H7 (cell line): Measurements from ENCODE around the gene ABCC6. TPM values are rescaled to one million over a fixed set of nuclear protein-coding genes. Genes with fewer than 3 reads are reported as not detected.
A peak's percentile ranks its signal among the peaks of the same experiment; 100 is the strongest.

ENCODE experiments used
- DNase-seq: peaks from one replicate; pipeline ENCODE4 v3.0.0; 2012
- H3K27me3 ChIP-seq: 2 replicates; pipeline ENCODE4 v1.6.0; 2011; ENCODE audit warnings: mild to moderate bottlenecking, low read length; ENCODE audit not compliant: control insufficient read depth, insufficient read depth
- H3K36me3 ChIP-seq: replicated peaks from 2 replicates; pipeline ENCODE4 v1.5.1; 2011; ENCODE audit warnings: low read length; ENCODE audit not compliant: control insufficient read depth, insufficient read depth
- H3K4me3 ChIP-seq: 2 replicates; pipeline ENCODE4 v1.5.1; 2011; ENCODE audit warnings: low read depth, mild to moderate bottlenecking, control low read depth, low read length, moderate library complexity; ENCODE audit not compliant: insufficient read depth
- total RNA-seq: library from RNA; depleted of rRNA; stranded (reverse); fragments of >200 nt; shearing (Covaris generic); gene quantifications from 2 replicates; pipeline ENCODE4 v1.2.3, GENCODE V29; 2014

Gene ABCC6
- total RNA-seq, 1 experiment from 2014 or later: 1.5 TPM

DNA sequence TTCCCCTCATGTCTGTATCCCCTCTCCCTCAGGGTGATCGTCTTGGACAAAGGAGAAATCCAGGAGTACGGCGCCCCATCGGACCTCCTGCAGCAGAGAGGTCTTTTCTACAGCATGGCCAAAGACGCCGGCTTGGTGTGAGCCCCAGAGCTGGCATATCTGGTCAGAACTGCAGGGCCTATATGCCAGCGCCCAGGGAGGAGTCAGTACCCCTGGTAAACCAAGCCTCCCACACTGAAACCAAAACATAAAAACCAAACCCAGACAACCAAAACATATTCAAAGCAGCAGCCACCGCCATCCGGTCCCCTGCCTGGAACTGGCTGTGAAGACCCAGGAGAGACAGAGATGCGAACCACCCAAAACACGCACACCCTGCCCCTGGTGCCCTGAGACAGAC is 82.2 kb downstream of the ABCC6 start:
- peaks cover 34% of the 10 kb centered on the region for H3K36me3 ChIP-seq
- H3K27me3 ChIP-seq: no peaks in the 10 kb centered on the region
- DNase-seq: no peak
- H3K4me3 ChIP-seq: no peak overlapping the region

DNA sequence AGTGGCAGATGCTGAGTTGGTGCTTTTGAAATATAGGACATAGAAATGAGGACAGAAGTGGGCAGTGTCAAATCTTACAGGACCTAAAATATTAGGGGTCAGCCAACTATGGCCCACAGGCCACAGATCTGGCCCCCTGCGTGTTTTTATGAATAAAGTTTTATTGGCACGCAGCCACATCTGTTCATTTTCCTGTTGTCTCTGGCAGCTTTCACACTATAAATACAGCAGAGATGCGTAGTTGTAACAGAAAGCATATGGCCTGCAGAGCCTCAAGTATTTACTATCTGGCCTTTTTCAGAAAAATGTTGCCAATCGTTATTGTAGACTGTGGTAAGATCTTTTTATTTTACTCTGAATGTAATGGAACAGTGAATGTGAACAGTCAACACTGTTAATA is 82.8 kb downstream of the ABCC6 start:
- H3K27me3 ChIP-seq: no peaks in the 10 kb centered on the region
- no peak overlapping the region for H3K4me3 ChIP-seq
- H3K36me3 ChIP-seq: peaks cover 34% of the 10 kb centered on the region
- DNase-seq: no peak

DNA sequence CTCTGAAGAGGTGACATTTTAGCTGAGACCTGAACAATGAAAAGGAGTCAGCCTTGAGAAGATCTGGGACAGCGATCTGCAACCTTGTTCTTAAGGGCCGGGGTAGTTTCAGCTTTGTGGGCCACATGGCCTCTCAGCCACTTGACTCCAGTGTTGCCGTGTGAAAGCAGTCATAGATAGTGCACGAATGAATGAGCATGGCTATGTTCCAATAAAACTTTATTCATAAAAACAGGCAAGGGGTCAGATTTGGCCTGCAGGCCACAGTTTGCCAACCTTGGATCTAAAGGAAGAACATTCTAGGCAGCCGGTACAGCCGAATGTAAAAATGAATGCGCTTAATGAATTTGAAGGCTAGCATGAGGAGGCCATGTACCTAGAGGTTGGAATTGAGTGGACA is 83.5 kb downstream of the ABCC6 start:
- no peak overlapping the region for H3K4me3 ChIP-seq
- H3K27me3 ChIP-seq: no peaks in the 10 kb centered on the region
- H3K36me3 ChIP-seq: peaks cover 36% of the 10 kb centered on the region
- DNase-seq: no peak

DNA sequence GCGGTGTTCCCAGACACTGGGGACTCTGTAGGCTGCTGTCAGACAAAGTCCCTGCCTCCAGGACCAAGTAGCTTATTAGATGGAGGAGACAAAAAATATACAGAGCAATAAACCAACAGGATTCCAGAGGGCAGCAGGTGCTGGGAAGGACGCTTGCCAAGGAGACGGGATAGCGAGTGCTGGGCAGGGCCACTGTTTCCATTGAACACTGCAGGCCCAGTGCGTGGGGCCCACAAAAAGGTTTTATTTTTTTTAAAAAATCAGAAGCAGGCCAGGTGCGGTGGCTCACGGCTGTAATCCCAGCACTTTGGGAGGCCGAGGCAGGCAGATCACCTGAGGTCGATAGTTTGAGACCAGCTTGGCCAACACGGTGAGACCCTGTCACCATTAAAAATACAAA is 84.2 kb downstream of the ABCC6 start:
- Histone ChIP-seq H3K27me3 (no peaks in the 10 kb centered on the region), H3K36me3 (peaks cover 37% of the 10 kb centered on the region), H3K4me3 (no peak overlapping the region)
- DNase-seq: no peak

DNA sequence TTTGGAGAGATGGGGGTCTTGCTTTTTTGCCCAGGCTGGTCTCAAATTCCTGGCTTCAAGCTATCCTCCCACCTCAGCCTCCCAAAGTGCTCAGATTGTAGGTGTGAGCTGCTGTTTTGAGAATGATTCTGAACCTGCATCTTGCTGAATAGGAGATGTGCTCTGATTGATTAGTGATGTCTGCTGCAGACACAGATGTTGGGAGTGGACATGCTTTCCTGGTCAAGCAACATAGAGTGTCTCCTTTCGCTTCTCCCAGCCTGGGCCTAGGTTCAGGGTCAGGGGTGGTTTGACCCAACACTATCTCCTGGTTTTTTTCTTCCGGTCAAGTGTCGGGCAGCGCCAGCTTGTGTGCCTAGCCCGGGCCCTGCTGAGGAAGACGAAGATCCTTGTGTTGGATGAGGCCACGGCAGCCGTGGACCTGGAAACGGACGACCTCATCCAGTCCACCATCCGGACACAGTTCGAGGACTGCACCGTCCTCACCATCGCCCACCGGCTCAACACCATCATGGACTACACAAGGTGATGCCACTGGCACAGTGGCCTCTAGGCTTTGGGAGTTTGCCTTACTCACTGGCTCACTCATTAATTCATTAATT is 85.2 kb downstream of the ABCC6 start:
- no peak for DNase-seq
- Histone ChIP-seq H3K27me3 (no peaks in the 10 kb centered on the region), H3K4me3 (no peak overlapping the region), H3K36me3 (peaks cover 40% of the 10 kb centered on the region)

DNA sequence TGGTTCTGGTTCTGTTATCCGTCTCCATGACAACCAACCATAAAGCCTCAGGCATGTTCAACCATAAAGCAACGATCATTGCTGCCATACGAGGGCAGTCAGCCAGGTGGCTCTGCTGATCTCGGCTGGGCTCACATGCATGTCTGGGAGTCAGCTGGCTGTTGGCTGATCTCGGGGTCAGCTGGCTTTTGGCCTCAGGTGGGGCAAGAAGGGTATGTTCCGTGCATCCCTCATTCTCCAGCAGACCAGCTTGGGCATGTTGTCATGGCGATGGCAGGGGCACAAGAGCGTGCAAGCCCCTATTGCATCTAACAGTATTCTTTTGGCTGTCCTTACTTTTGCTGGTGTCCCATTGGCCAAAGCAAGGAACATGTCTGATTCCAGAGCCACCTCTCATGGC is 86.2 kb downstream of the ABCC6 start:
- no peaks in the 10 kb centered on the region for H3K27me3 ChIP-seq
- H3K36me3 ChIP-seq: peaks cover 40% of the 10 kb centered on the region
- no peak for DNase-seq
- no peak overlapping the region for H3K4me3 ChIP-seq

DNA sequence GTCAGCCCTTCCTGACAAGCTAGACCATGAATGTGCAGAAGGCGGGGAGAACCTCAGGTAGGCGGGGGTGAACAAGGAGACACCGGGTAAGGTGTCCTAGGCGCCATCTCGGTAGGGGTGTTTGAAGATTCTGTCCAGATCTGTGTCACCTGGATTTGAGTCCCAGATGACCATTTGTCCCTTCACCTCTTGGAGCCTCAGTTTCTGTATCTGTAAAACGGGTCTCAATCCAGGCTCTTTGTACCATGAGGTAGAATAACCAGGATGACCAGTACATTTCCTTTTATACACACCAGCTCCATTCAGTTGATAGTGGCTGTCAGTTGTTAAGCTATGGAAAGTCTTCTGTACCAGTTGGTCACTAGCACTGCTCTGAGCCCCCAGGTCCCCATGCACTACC is 86.7 kb downstream of the ABCC6 start:
- H3K36me3 ChIP-seq: peaks cover 42% of the 10 kb centered on the region

DNA sequence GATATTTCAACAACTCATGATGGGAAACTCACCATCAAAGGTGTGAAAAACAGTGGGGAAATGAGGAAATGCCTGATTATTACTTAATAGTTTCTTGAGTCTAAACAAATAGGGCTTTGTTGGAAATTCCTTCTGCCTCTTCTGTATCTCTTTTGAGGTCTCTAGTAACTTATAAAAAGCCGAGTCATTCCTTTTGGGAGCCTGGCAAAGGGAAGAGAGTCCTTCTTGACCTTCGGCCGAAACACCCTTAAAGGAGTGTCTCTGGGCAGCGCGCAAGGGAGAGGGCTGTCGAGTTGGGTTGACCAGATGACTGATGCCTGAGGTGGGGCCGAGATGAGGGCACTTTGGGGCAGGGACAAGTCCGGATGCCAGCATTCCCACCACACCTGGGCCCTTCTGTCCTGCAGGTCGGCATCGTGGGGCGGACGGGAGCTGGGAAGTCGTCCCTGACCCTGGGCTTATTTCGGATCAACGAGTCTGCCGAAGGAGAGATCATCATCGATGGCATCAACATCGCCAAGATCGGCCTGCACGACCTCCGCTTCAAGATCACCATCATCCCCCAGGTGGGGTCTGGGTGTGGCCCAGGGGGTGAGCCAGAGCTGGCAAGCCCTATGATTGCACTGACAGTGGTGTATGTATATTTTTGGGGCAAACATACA is 89.2 kb downstream of the ABCC6 start:
- no peaks in the 10 kb centered on the region for H3K27me3 ChIP-seq
- H3K4me3 ChIP-seq: no peak overlapping the region
- DNase-seq: no peak
- H3K36me3 ChIP-seq: peaks cover 37% of the 10 kb centered on the region

More for the DNA sequence above, 86.7 kb downstream of the ABCC6 start:
- Histone ChIP-seq H3K27me3 (no peaks in the 10 kb centered on the region), H3K4me3 (no peak overlapping the region)
- DNase-seq: no peak

DNA sequence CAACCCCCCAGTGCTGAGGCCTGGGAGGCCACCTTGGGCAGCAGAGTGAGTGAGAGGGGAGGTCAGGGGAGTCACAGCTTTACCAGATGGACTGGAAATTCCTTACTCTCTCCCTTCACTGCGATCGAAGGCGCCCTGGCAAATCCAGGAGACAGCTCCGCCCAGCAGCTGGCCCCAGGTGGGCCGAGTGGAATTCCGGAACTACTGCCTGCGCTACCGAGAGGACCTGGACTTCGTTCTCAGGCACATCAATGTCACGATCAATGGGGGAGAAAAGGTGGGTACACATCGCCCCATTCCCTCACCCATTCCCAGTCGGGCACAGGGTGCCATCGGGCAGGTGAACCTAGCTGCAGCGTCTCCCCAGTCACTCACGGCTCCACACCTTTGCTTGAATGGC is 91.6 kb downstream of the ABCC6 start:
- peaks cover 20% of the 10 kb centered on the region for H3K36me3 ChIP-seq
- no peak for DNase-seq
- no peak overlapping the region for H3K4me3 ChIP-seq
- no peaks in the 10 kb centered on the region for H3K27me3 ChIP-seq

DNA sequence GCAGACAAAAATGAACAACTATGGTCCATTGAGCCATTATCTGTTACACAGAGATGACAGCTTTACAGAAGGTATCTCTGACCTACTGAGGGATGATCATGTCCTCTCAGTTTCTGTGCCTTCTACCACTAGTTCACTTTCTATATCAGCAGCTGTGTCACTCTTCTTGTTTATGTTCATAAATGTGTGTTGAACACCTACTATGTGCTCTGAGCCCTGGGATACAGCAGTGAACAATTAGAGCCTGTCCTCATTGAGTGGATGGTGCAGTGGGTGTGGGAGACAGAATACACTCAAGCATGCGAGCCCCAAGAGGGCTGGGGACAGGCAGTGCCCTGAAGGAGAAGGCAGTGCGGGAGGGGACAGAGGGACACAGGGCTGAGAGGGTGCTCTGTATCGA is 92.1 kb downstream of the ABCC6 start:
- H3K4me3 ChIP-seq: no peak overlapping the region
- peaks cover 19% of the 10 kb centered on the region for H3K36me3 ChIP-seq
- no peaks in the 10 kb centered on the region for H3K27me3 ChIP-seq
- no peak for DNase-seq

DNA sequence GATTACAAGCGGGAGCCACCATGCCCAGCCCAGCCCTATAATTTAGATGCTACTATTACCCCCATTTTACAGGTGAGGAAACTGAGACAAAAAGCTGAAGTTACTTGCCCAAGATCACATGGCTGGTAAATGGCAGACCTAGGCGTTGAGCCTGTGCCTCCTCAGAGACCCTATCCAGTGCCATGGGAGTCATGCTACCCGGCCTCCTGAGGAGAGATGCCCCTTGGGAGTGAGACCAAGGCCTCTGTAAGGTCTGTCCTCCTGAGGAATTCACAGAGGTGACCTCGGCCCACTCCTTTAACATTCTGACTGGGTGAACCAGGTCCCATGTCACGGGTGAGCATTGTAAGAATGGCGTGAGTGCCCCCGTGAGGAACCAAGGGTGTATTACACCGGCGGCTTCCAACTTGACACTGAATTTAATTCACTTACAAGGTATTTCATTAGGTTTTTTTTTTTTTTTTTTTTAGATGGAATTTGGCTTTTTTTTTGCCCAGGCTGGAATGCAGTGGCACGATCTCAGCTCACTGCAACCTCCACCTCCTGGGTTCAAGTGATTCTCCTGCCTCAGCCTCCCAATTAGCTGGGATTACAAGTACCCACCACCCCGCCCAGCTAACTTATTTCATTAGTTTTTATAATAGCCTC is 95.7 kb downstream of the ABCC6 start:
- Histone ChIP-seq H3K27me3 (no peaks in the 10 kb centered on the region), H3K36me3 (peaks cover 23% of the 10 kb centered on the region)
- DNase-seq: peak; percentile 90

DNA sequence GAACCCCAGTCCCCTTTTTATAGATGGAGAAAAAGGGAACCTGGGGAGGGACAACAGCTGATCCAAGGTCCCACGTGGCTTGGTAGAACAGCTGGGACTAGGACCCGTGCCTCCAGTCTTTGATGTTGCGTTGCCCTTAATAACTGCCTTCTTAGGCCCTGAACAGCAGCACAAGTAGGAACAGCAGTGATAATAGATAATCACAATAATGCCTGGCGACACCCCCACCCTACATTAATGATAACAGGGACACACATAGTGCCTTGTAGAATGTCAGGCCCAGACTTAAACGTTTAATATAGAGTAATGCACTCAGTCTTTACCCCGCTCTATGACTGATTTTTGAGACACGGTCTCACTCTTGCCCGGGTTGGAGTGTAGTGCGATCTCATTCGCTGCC is 96.4 kb downstream of the ABCC6 start:
- Histone ChIP-seq H3K36me3 (peaks cover 25% of the 10 kb centered on the region), H3K27me3 (no peaks in the 10 kb centered on the region), H3K4me3 (no peak overlapping the region)
- DNase-seq: no peak

More for the DNA sequence above, 95.7 kb downstream of the ABCC6 start:
- no peak overlapping the region for H3K4me3 ChIP-seq

DNA sequence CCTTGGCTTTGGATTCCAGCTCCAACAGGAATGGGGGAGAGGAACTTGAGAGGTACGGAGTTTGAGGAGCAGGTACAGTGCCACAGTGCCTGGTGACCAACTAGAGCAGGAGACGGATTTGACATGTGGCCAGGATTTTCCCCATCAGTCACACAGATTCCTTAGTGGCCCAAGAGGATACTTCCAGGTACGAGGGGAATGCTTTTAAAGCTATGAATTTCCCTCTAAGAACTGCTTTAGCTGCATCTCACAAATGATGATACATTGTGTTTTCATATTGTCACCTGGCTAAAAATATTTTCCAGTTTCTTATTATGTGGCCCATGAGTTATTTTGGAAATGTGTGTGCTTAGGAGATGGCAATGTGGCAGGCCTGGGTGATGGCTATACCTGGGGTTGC is 98.3 kb downstream of the ABCC6 start:
- Histone ChIP-seq H3K27me3 (no peaks in the 10 kb centered on the region), H3K4me3 (no peak overlapping the region), H3K36me3 (peaks cover 23% of the 10 kb centered on the region)
- DNase-seq: no peak

DNA sequence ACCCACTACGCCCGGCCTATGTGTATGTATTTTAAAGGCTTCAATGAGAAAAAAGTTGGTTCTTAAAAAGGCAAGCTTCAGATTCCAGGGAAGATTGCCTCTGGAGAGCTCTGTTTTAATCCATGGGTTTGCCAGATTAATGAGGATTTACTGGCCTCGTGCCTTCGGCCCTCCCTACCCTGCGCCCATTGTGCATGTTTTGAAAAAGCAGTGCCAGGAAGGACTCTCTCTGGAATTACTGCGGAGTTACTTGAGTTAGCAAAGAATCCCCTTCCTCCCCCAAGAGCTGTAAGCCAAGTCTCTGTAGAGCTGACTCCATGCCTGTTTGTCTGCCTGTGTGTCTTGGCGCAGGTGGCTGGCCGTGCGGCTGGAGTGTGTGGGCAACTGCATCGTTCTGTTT is 98.9 kb downstream of the ABCC6 start:
- no peak overlapping the region for H3K4me3 ChIP-seq
- no peak for DNase-seq
- H3K36me3 ChIP-seq: peaks cover 22% of the 10 kb centered on the region
- H3K27me3 ChIP-seq: no peaks in the 10 kb centered on the region

DNA sequence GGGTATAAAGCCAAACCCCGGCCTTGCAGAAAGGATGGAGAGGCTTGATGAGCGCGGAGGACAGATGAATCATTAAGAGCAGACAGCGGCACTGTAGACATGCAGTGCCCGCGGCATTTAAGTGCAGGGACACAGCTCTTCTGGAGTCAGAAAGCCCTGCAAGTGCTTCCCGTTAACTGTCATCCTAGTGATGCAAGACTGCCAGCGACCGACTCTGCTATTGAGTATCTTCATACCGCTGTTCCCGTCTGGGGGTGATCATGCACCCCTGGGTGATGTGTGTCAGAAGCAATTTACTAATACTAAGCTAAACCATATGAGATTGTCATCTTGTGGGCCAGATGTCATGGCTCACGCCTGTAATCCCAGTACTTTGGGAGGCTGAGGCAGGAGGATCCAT is 101.0 kb downstream of the ABCC6 start:
- Histone ChIP-seq H3K27me3 (no peaks in the 10 kb centered on the region), H3K4me3 (no peak overlapping the region), H3K36me3 (peaks cover 23% of the 10 kb centered on the region)
- DNase-seq: no peak
